HepG2 (cell line): ENCODE data around the gene MED28. TPM values are rescaled to one million over a fixed set of nuclear protein-coding genes. Genes with fewer than 3 reads are reported as not detected.
A peak's percentile ranks its signal among the peaks of the same experiment; 100 is the strongest.

ENCODE experiments used
- ATF3 ChIP-seq: sonication (generic); formaldehyde crosslinking; IDR thresholded peaks from 2 replicates; pipeline ENCODE4 v1.4.0; 2020; ENCODE audit warnings: missing genetic modification reagents
- BORCS8-MEF2B ChIP-seq: sonication (generic); formaldehyde crosslinking; IDR thresholded peaks from 2 replicates; pipeline ENCODE4 v1.8.0; 2022; ENCODE audit warnings: mild to moderate bottlenecking, missing genetic modification reagents
- BRCA1 ChIP-seq: sonication (generic); formaldehyde crosslinking; IDR thresholded peaks from 2 replicates; pipeline ENCODE4 v1.4.0; 2020; ENCODE audit warnings: missing genetic modification reagents
- CBFB ChIP-seq: sonication (generic); formaldehyde crosslinking; IDR thresholded peaks from 2 replicates; pipeline ENCODE4 v1.4.0; 2020; ENCODE audit warnings: missing genetic modification reagents
- CCAR2 ChIP-seq: fragments of 200-400 bp; formaldehyde crosslinking; optimal IDR thresholded peaks from 2 replicates; pipeline ENCODE3; 2018; ENCODE audit warnings: low read depth, mild to moderate bottlenecking, low read length, moderate library complexity
- ELF1 ChIP-seq: sonication (generic); formaldehyde crosslinking; IDR thresholded peaks from 2 replicates; pipeline ENCODE4 v1.4.0; 2020; ENCODE audit warnings: missing genetic modification reagents
- ISL2 ChIP-seq: sonication (generic); formaldehyde crosslinking; IDR thresholded peaks from 2 replicates; pipeline ENCODE4 v1.5.0; 2020; ENCODE audit warnings: missing genetic modification reagents
- KMT2A ChIP-seq: sonication (generic); formaldehyde crosslinking; IDR thresholded peaks from 2 replicates; pipeline ENCODE4 v1.4.0; 2020; ENCODE audit warnings: missing genetic modification reagents
- PLRG1 ChIP-seq: fragments of 450-650 bp; conservative IDR thresholded peaks from 2 replicates; pipeline ENCODE4 v1.6.1; 2016
- RARG ChIP-seq: sonication (generic); formaldehyde crosslinking; IDR thresholded peaks from 2 replicates; pipeline ENCODE4 v1.4.0; 2020; ENCODE audit warnings: low read depth, mild to moderate bottlenecking, missing genetic modification reagents
- SAP130 ChIP-seq: IDR thresholded peaks from 2 replicates; pipeline ENCODE4 v1.6.1; 2016; ENCODE audit warnings: low read depth
- TOE1 ChIP-seq: sonication (generic); formaldehyde crosslinking; IDR thresholded peaks from 2 replicates; pipeline ENCODE4 v1.4.0; 2020; ENCODE audit warnings: mild to moderate bottlenecking, missing genetic modification reagents
- YEATS4 ChIP-seq: sonication (generic); formaldehyde crosslinking; IDR thresholded peaks from 2 replicates; pipeline ENCODE4 v1.4.0; 2020; ENCODE audit warnings: missing genetic modification reagents, borderline replicate concordance
- ZBTB26 ChIP-seq: IDR thresholded peaks from 2 replicates; pipeline ENCODE4 v1.6.1; 2016; ENCODE audit warnings: missing compliant biosample characterization, missing genetic modification reagents, borderline replicate concordance
- ZBTB42 ChIP-seq: sonication (generic); formaldehyde crosslinking; IDR thresholded peaks from 2 replicates; pipeline ENCODE4 v1.5.0; 2020; ENCODE audit warnings: mild to moderate bottlenecking, missing genetic modification reagents
- ZHX1 ChIP-seq: sonication (generic); formaldehyde crosslinking; IDR thresholded peaks from 2 replicates; pipeline ENCODE4 v1.8.1; 2022; ENCODE audit warnings: low read depth, mild to moderate bottlenecking, missing genetic modification reagents
- ZNF234 ChIP-seq: sonication (generic); formaldehyde crosslinking; conservative IDR thresholded peaks from 2 replicates; pipeline ENCODE4 v1.5.1; 2020; ENCODE audit warnings: mild to moderate bottlenecking, missing genetic modification reagents
- ZNF264 ChIP-seq: sonication (generic); formaldehyde crosslinking; IDR thresholded peaks from 2 replicates; pipeline ENCODE4 v1.4.0; 2020; ENCODE audit warnings: missing genetic modification reagents
- ZNF275 ChIP-seq: sonication (generic); formaldehyde crosslinking; IDR thresholded peaks from 2 replicates; pipeline ENCODE4 v1.8.0; 2022; ENCODE audit warnings: missing genetic modification reagents, mild to moderate bottlenecking, inconsistent platforms, borderline replicate concordance
- ZNF512B ChIP-seq: sonication (generic); formaldehyde crosslinking; IDR thresholded peaks from 2 replicates; pipeline ENCODE4 v1.5.1; 2020; ENCODE audit warnings: missing genetic modification reagents, mild to moderate bottlenecking, borderline replicate concordance
- ZNF720 ChIP-seq: sonication (generic); formaldehyde crosslinking; IDR thresholded peaks from 2 replicates; pipeline ENCODE4 v1.4.0; 2020; ENCODE audit warnings: missing genetic modification reagents
- ZNF766 ChIP-seq: sonication (generic); formaldehyde crosslinking; IDR thresholded peaks from 2 replicates; pipeline ENCODE4 v1.5.0; 2020; ENCODE audit warnings: missing genetic modification reagents, borderline replicate concordance
- polyA plus RNA-seq, 8 experiments: library from polyadenylated mRNA; depleted of rRNA in 3 of 8; stranded (reverse) in 7 of 8; unstranded in 1 of 8; fragments of >200 nt; fragmentation: Illumina TruSeq in 4 of 8; extraction: Trizol in 4 of 8; gene quantifications; 2 replicates each; pipeline versions ENCODE4 v1.2.1 to v1.2.3, GENCODE V29; 2011 to 2016; ENCODE audit warnings: low read depth in 4 of 8, missing spikeins in 1 of 8, mixed read lengths in 1 of 8; ENCODE audit not compliant: insufficient read depth in 1 of 8
- total RNA-seq, 5 experiments: library from RNA; depleted of rRNA; stranded (reverse); fragments of >200 nt; fragmentation: Illumina TruSeq; extraction: Trizol; gene quantifications; 2 replicates each; pipeline ENCODE4 v1.2.3, GENCODE V29; 2016; ENCODE audit warnings: low read depth in 1 of 5

MED28 gene
- total and polyA plus RNA-seq, 2 of the 13 experiments (the other 11 are each of a cell fraction or from before 2014, with no cell fraction given) = 41.3 to 65.7 TPM

- TF ChIP-seq BORCS8-MEF2B (CRISPR knock-in tag) = no peak
- TF ChIP-seq CBFB = no peak
- peak; percentile 70; the same call in 1 of the 2 replicates for TF ChIP-seq KMT2A (CRISPR knock-in tag)
- TF ChIP-seq YEATS4 (CRISPR knock-in tag) = peak; percentile 45; the same call in 1 of the 2 replicates
- no peak for TF ChIP-seq ZNF766
- TF ChIP-seq ZNF234 (CRISPR knock-in tag) = peak; percentile 48; the same call in 1 of the 2 replicates
- peak; percentile 71; the same call in 1 of the 2 replicates for TF ChIP-seq ZHX1 (CRISPR knock-in tag)
- no peak for TF ChIP-seq PLRG1
- TF ChIP-seq CCAR2 = no peak
- TF ChIP-seq ZNF512B (CRISPR knock-in tag) = no peak
- no peak for TF ChIP-seq ZNF264 (CRISPR knock-in tag)
- 0 out of 2 replicates have a peak, but pooled peaks have one; percentile 17 for TF ChIP-seq TOE1 (CRISPR knock-in tag)
- TF ChIP-seq SAP130 (CRISPR knock-in tag) = peak; percentile 98
- no peak for TF ChIP-seq ZNF720 (CRISPR knock-in tag)
- TF ChIP-seq ISL2 (CRISPR knock-in tag) = no peak
- TF ChIP-seq ZBTB26 = no peak; the same call in 1 of the 2 replicates
- peak; percentile 88 for TF ChIP-seq ELF1 (CRISPR knock-in tag)
- TF ChIP-seq RARG (CRISPR knock-in tag) = no peak
- no peak for TF ChIP-seq ZBTB42 (CRISPR knock-in tag)
- TF ChIP-seq BRCA1 (CRISPR knock-in tag) = no peak
- peak; percentile 72; the same call in 1 of the 2 replicates for TF ChIP-seq ZNF275 (CRISPR knock-in tag)
- no peak for TF ChIP-seq ATF3 (CRISPR knock-in tag)
Measured at GRCh38 chr4:17614416-17615299, at the start of gene MED28 (continued).
